HTR-8/SVneo (cell line): ENCODE data around the gene MCCD1.
"Not testable (repeated sequence)": the region's sequence is repeated elsewhere in the genome, so short reads cannot be mapped to it uniquely, and the experiment has no call there.

ENCODE experiments used
- DNase-seq: peaks from one replicate; pipeline ENCODE4 v3.0.0; 2011; ENCODE audit warnings: low spot score, mixed read lengths; ENCODE audit not compliant: insufficient read length
- FAIRE-seq: peaks from 2 replicates; lab custom pipeline; 2011; peaks lifted over from hg19 to GRCh38; lab: Jason Lieb, UNC

MCCD1 gene

GRCh38 chr6:31509036-31509435 lies 19.7 kb upstream of the MCCD1 start:
- not testable (repeated sequence) for FAIRE-seq, DNase-seq

- DNase-seq (no peak), FAIRE-seq (no peak)
Observed at GRCh38 chr6:31510007-31510406, 18.8 kb upstream of the MCCD1 start.

- DNase-seq (no peak), FAIRE-seq (no peak)
Observed at GRCh38 chr6:31513456-31514165, 15.2 kb upstream of the MCCD1 start.

- no peak for FAIRE-seq
- no peak for DNase-seq
Observed at GRCh38 chr6:31521835-31522234, 6.9 kb upstream of the MCCD1 start.

GRCh38 chr6:31525553-31525931 lies 3.2 kb upstream of the MCCD1 start:
- no peak for DNase-seq
- no peak for FAIRE-seq

- DNase-seq: no peak
- FAIRE-seq: peak; percentile 4
Observed at GRCh38 chr6:31525932-31526591, 2.7 kb upstream of the MCCD1 start.

GRCh38 chr6:31528307-31528777 lies 420 bp upstream of the MCCD1 start:
- DNase-seq (no peak), FAIRE-seq (no peak)

GRCh38 chr6:31529329-31530150 lies 778 bp downstream of the MCCD1 start:
- DNase-seq: no peak
- no peak for FAIRE-seq

GRCh38 chr6:31530659-31531058 lies 1.9 kb downstream of the MCCD1 start:
- peak; percentile 16 for FAIRE-seq
- no peak for DNase-seq

- no peak for FAIRE-seq
- no peak for DNase-seq
Observed at GRCh38 chr6:31531162-31531561, 2.4 kb downstream of the MCCD1 start.

GRCh38 chr6:31531771-31532643 lies 3.2 kb downstream of the MCCD1 start:
- FAIRE-seq (no peak), DNase-seq (no peak)

- FAIRE-seq (no peak), DNase-seq (no peak)
Observed at GRCh38 chr6:31532644-31533454, 4.1 kb downstream of the MCCD1 start.

- FAIRE-seq: no peak
- DNase-seq: no peak
Observed at GRCh38 chr6:31533455-31533841, 4.7 kb downstream of the MCCD1 start.

- no peak for FAIRE-seq
- no peak for DNase-seq
Observed at GRCh38 chr6:31534011-31534410, 5.2 kb downstream of the MCCD1 start.

- DNase-seq: no peak
- FAIRE-seq: no peak
Observed at GRCh38 chr6:31534521-31535040, 5.8 kb downstream of the MCCD1 start.

GRCh38 chr6:31535538-31536324 lies 7.0 kb downstream of the MCCD1 start:
- no peak for FAIRE-seq
- DNase-seq: no peak

- no peak for FAIRE-seq
- DNase-seq: no peak
Observed at GRCh38 chr6:31538805-31539400, 10.1 kb downstream of the MCCD1 start.

GRCh38 chr6:31540640-31541039 lies 11.9 kb downstream of the MCCD1 start:
- FAIRE-seq: no peak
- no peak for DNase-seq
